Measurements from ENCODE around the gene BCKDHB.

DNA sequence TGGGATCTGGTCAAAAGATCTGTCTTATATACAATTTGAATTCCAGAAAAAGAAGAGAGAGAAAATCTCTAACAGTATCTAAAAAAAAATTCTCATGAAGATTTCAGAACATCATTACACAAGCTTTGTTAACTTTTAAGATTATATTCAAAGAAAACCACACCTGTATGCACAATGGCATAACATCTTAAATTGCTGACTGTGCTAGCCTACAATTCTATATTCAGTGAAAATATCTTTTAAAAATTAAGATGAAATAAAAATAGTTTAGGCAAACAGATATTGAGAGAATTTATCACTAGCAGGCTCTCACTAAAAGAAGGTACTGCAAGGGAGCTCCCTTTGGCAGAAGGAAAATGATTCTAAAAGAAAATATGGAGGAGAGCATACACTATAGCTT is 100.3 kb downstream of the BCKDHB start:
- TF ChIP-seq POLR2AphosphoS5 (IDR thresholded peaks at IDR 0.05) (no peak), POLR2A (IDR thresholded peaks at IDR 0.05) (no peak), EP300 (IDR thresholded peaks at IDR 0.05) (no peak)
- TF ChIP-seq, protein P1, sequence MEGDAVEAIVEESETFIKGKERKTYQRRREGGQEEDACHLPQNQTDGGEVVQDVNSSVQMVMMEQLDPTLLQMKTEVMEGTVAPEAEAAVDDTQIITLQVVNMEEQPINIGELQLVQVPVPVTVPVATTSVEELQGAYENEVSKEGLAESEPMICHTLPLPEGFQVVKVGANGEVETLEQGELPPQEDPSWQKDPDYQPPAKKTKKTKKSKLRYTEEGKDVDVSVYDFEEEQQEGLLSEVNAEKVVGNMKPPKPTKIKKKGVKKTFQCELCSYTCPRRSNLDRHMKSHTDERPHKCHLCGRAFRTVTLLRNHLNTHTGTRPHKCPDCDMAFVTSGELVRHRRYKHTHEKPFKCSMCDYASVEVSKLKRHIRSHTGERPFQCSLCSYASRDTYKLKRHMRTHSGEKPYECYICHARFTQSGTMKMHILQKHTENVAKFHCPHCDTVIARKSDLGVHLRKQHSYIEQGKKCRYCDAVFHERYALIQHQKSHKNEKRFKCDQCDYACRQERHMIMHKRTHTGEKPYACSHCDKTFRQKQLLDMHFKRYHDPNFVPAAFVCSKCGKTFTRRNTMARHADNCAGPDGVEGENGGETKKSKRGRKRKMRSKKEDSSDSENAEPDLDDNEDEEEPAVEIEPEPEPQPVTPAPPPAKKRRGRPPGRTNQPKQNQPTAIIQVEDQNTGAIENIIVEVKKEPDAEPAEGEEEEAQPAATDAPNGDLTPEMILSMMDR (IDR thresholded peaks at IDR 0.05), result no peak

All from stomach (tissue), 4 donors.